Endothelial cell of umbilical vein (primary cell): Measurements from ENCODE around the gene FRMD4A. TPM values are rescaled to one million over a fixed set of nuclear protein-coding genes. Genes with fewer than 3 reads are reported as not detected.
A peak's percentile ranks its signal among the peaks of the same experiment; 100 is the strongest.
"Not testable (repeated sequence)": the region's sequence is repeated elsewhere in the genome, so short reads cannot be mapped to it uniquely, and the experiment has no call there.

Experiments
- BruUV-seq: library from RNA; stranded (reverse); fragments of 400-500 nt; replicated peaks from 2 replicates; lab custom pipeline; 2021; lab: Mats Ljungman, UMichigan
- CTCF ChIA-PET: fragments of 300-600, 350-600 bp; sonication (Branson Sonifier 250); formaldehyde crosslinking; loops from one replicate; lab custom pipeline; 2021; ENCODE audit warnings: antibody characterized with exemption, inconsistent platforms; lab: Charles Lee
- POLR2A ChIA-PET: fragments of 300-600, 350-600 bp; sonication (Branson Sonifier 250); formaldehyde crosslinking; loops from one replicate; lab custom pipeline; 2021; ENCODE audit warnings: antibody characterized with exemption, inconsistent platforms; lab: Charles Lee
- DNase-seq: peaks from one replicate; pipeline ENCODE4 v3.0.0-alpha.2; 2011; ENCODE audit warnings: low read depth, low spot score
- FAIRE-seq: peaks from 2 replicates; lab custom pipeline; 2011; peaks lifted over from hg19 to GRCh38; lab: Jason Lieb, UNC
- H2AFZ ChIP-seq: 2 replicates; pipeline ENCODE4 v1.6.0; 2012; ENCODE audit warnings: low read depth, low read length, control low read depth, inconsistent platforms
- H3K27ac ChIP-seq: 2 replicates; pipeline ENCODE4 v1.5.1; 2011; ENCODE audit warnings: low read depth, mild to moderate bottlenecking, control low read depth, low read length, moderate library complexity; ENCODE audit not compliant: insufficient read depth
- H3K27me3 ChIP-seq, 2 experiments: 2 replicates each; pipeline versions ENCODE4 v1.6.0 to v1.6.1; 2011; ENCODE audit warnings: low read length in 2 of 2, mixed read lengths in 1 of 2; ENCODE audit not compliant: control insufficient read depth in 2 of 2, insufficient read depth in 2 of 2
- H3K36me3 ChIP-seq, 2 experiments: 2 replicates in 1 of 2; 3 replicates in 1 of 2; pipeline ENCODE4 v1.5.1; 2011; ENCODE audit warnings: low read length in 2 of 2, mild to moderate bottlenecking in 1 of 2, moderate library complexity in 1 of 2; ENCODE audit not compliant: control insufficient read depth in 2 of 2, insufficient read depth in 2 of 2; ENCODE audit errors: extremely low read depth in 1 of 2
- H3K4me1 ChIP-seq: 3 replicates; pipeline ENCODE4 v1.5.1; 2011; ENCODE audit warnings: mild to moderate bottlenecking, low read length; ENCODE audit not compliant: control insufficient read depth, insufficient read depth; ENCODE audit errors: extremely low read depth
- H3K4me2 ChIP-seq: 2 replicates; pipeline ENCODE4 v1.6.1; 2011; ENCODE audit warnings: low read length, control low read depth, mixed read lengths; ENCODE audit not compliant: insufficient read depth
- H3K4me3 ChIP-seq, 3 experiments: fragments of 200-600 bp in 1 of 3; sonication (generic), shearing (Covaris generic) in 1 of 3; replicated peaks in 1 of 3; 2 replicates each; pipeline ENCODE4 v1.5.1; 2011 to 2016; ENCODE audit warnings: control low read depth in 3 of 3, low read length in 3 of 3, mild to moderate bottlenecking in 2 of 3, inconsistent platforms in 1 of 3, low read depth in 1 of 3, moderate library complexity in 1 of 3; ENCODE audit not compliant: insufficient read depth in 1 of 3
- H3K79me2 ChIP-seq: 2 replicates; pipeline ENCODE4 v1.6.0; 2012; ENCODE audit warnings: low read length, inconsistent platforms; ENCODE audit not compliant: control insufficient read depth, insufficient read depth
- H3K9ac ChIP-seq: replicated peaks from 2 replicates; pipeline ENCODE3; 2011; ENCODE audit warnings: low read length, control low read depth; ENCODE audit not compliant: insufficient read depth; ENCODE audit errors: extremely low read depth
- H3K9me1 ChIP-seq: replicated peaks from 3 replicates; pipeline ENCODE4 v1.6.0; 2011; ENCODE audit warnings: mild to moderate bottlenecking, low read length; ENCODE audit not compliant: control insufficient read depth, insufficient read depth; ENCODE audit errors: extremely low read depth
- H3K9me3 ChIP-seq: replicated peaks from 2 replicates; pipeline ENCODE4 v1.5.1; 2012; ENCODE audit warnings: low read length, inconsistent platforms; ENCODE audit not compliant: control insufficient read depth, insufficient read depth
- H4K20me1 ChIP-seq: replicated peaks from 2 replicates; pipeline ENCODE3; 2011; ENCODE audit warnings: mild to moderate bottlenecking, low read length; ENCODE audit not compliant: control insufficient read depth, insufficient read depth; ENCODE audit errors: extremely low read depth
- EZH2 ChIP-seq: IDR thresholded peaks from 2 replicates; pipeline ENCODE4 v1.6.1; 2012; ENCODE audit warnings: borderline replicate concordance, low read depth, mild to moderate bottlenecking, moderate library complexity, low read length, inconsistent platforms; ENCODE audit not compliant: severe bottlenecking
- dilution Hi-C: fragments of 300-500 bp; cut with MboI; formaldehyde crosslinking; loops from one replicate; pipeline ENCODE4 v1.15.0; 2019; ENCODE audit warnings: low sequenced_read_pairs; ENCODE audit not compliant: extremely low pct_ligation_motif_present
- intact Hi-C: fragments of 100-400 bp; cut with micrococcal nuclease; formaldehyde crosslinking; loops from one replicate; pipeline ENCODE4 v1.10.0; 2022
- polyA plus RNA-seq, 4 experiments: library from polyadenylated mRNA; depleted of rRNA in 3 of 4; stranded (reverse) in 3 of 4; unstranded in 1 of 4; fragments of >200 nt; gene quantifications; 2 replicates each; pipeline versions ENCODE4 v1.2.1 to v1.2.3, GENCODE V29; 2011 to 2012; ENCODE audit warnings: missing spikeins in 1 of 4
- total RNA-seq: library from RNA; stranded (reverse); gene quantifications from 2 replicates; pipeline ENCODE4 v1.2.3, GENCODE V29; 2021
- TF ChIP-seq, protein P1 (sequence below), 2 donors: IDR thresholded peaks; 1 replicate in 1 of 2; 2 replicates in 1 of 2; pipeline ENCODE4 v1.5.1; 2011; ENCODE audit warnings: low read length in 2 of 2, mild to moderate bottlenecking in 2 of 2, moderate library complexity in 2 of 2, control low read depth in 1 of 2, inconsistent platforms in 1 of 2, low read depth in 1 of 2; ENCODE audit not compliant: insufficient read depth in 1 of 2; ENCODE audit errors: extremely low read depth in 1 of 2

The FRMD4A gene
- total and polyA plus RNA-seq, 2 donors (not counting 3 experiments of a cell fraction or from before 2014, with no cell fraction given) = 123 to 148 TPM

DNA sequence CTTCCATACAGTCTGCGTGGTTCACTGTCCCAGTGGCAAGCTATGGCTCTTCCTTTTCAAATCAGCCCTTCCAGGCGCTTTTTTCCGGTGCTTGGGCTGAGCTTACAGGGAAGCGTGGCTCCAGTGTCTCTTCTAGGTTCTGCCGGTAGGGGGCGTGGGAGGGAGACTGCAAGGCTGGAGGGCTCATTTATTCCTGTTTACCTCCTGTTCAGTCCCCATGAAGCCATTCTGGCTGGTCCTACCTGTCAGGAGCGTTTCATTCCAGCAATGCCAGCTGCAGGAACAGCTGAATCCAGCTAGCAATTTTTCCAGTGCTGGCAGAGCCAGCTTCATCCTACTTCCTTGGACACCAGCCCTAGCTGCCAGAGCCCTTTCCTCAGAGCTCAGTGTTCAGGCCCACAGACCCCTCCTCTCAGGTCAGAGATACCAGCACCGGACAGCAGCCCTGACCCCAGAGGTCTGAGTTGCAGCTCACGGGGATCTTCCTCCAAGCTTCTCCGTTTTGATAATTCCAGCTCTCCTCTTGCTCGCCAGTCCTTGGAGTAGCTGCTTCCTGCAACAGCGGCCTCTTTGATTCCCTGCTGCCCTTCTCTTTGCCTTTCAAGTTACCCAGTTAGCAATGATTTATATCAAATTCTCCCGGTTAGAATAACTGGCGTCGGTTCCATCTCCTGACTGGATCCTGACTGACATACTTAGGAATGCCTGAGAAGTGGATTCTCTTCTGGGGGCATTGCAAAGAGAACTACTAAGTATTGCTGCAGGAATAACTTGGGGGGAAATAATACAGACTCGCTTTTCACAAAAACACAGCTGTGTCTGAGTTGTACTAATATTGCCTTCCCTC lies 129.8 kb downstream of the FRMD4A start:
- POLR2A ChIA-PET = no interaction called here
- FAIRE-seq (no peak), DNase-seq (no peak)
- no peaks in the 10 kb centered on the region for H3K9me3 ChIP-seq
- no peaks in the 10 kb centered on the region for H3K36me3 ChIP-seq
- H3K4me3 ChIP-seq = no peak overlapping the region
- no peaks in the 10 kb centered on the region for H3K79me2 ChIP-seq
- no peak overlapping the region for H3K27ac ChIP-seq
- intact Hi-C loops = no loop called here
- H4K20me1 ChIP-seq = no peaks in the 10 kb centered on the region
- H3K9ac ChIP-seq = no peak overlapping the region
- no TSS peak for BruUV-seq
- no peaks in the 10 kb centered on the region for H3K9me1 ChIP-seq
- no peak overlapping the region for H2AFZ ChIP-seq
- H3K27me3 ChIP-seq = peaks cover 11 to 14% of the 10 kb centered on the region in 2 experiments
- H3K4me2 ChIP-seq = no peak overlapping the region
- CTCF ChIA-PET = interaction anchor here (0.8 to 6.9 kb wide), 14 partner anchors 9 to 770 kb away, joined by 3 to 121 read pairs (median 4); no protein-coding TSS in a partner anchor
- dilution Hi-C loops = no loop called here
- H3K4me1 ChIP-seq = no peaks in the 10 kb centered on the region
- no peak for TF ChIP-seq EZH2
- TF ChIP-seq, protein P1, sequence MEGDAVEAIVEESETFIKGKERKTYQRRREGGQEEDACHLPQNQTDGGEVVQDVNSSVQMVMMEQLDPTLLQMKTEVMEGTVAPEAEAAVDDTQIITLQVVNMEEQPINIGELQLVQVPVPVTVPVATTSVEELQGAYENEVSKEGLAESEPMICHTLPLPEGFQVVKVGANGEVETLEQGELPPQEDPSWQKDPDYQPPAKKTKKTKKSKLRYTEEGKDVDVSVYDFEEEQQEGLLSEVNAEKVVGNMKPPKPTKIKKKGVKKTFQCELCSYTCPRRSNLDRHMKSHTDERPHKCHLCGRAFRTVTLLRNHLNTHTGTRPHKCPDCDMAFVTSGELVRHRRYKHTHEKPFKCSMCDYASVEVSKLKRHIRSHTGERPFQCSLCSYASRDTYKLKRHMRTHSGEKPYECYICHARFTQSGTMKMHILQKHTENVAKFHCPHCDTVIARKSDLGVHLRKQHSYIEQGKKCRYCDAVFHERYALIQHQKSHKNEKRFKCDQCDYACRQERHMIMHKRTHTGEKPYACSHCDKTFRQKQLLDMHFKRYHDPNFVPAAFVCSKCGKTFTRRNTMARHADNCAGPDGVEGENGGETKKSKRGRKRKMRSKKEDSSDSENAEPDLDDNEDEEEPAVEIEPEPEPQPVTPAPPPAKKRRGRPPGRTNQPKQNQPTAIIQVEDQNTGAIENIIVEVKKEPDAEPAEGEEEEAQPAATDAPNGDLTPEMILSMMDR (IDR thresholded peaks at IDR 0.05; ENCODE audit: extremely low read depth in 1 of 2, insufficient read depth in 1 of 2, low read depth in 1 of 2, low read length in 2 of 2) = peak; percentile 11 to 28

DNA sequence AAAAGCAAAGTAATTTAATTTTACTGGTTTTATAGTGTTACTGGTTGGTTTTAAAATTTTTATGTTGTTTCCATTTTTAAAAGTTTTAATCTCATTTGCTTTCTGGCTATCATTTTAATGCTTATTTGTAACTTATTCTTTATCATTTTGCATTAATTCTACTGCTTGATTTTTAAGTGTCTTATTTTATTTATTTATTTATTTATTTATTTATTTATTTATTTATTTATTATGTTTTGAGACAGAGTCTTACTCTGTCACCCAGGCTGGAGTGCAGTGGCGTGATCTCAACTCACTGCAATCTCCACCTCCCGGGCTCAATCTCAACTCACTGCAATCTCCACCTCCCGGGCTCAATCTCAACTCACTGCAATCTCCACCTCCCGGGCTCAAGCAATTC lies 131.6 kb downstream of the FRMD4A start:
- dilution Hi-C loops, H2AFZ ChIP-seq, DNase-seq, H3K4me3 ChIP-seq, H3K9me1 ChIP-seq, FAIRE-seq, intact Hi-C loops, H3K4me2 ChIP-seq, H3K27ac ChIP-seq, POLR2A ChIA-PET, H3K9ac ChIP-seq, H3K9me3 ChIP-seq, H3K79me2 ChIP-seq, H3K36me3 ChIP-seq, H4K20me1 ChIP-seq, BruUV-seq, H3K4me1 ChIP-seq: not testable (repeated sequence)
- H3K27me3 ChIP-seq = peaks cover 17 to 25% of the 10 kb centered on the region in 2 experiments
- CTCF ChIA-PET = interaction anchor here (0.8 to 6.9 kb wide), 5 partner anchors 10 to 281 kb away, joined by 3 to 121 read pairs (median 9); no protein-coding TSS in a partner anchor
